Naive thymus-derived CD4-positive, alpha-beta T cell (primary cell): ENCODE data around the gene CTBP2. TPM values are rescaled to one million over a fixed set of nuclear protein-coding genes. Genes with fewer than 3 reads are reported as not detected.
A peak's percentile ranks its signal among the peaks of the same experiment; 100 is the strongest.

ENCODE experiments used
- ATAC-seq: fragments of 150-1000 bp; cut with Tn5 transposase; 2 replicates; pipeline ENCODE4 v1.10.0; 2021; ENCODE audit warnings: mild to moderate bottlenecking, moderate library complexity
- CTCF ChIA-PET: fragments of 350-600 bp; sonication (Branson Sonifier 250); formaldehyde crosslinking; loops from one replicate; lab custom pipeline; 2021; ENCODE audit warnings: antibody characterized with exemption; lab: Charles Lee
- POLR2A ChIA-PET: fragments of 350-600 bp; sonication (Branson Sonifier 250); formaldehyde crosslinking; loops from one replicate; lab custom pipeline; 2021; ENCODE audit warnings: antibody characterized with exemption, inconsistent platforms; lab: Charles Lee
- DNase-seq, 9 donors: peaks; one replicate each; pipeline versions ENCODE4 v3.0.0 to v3.0.0-alpha.2; 2020 to 2022; ENCODE audit warnings: mixed read lengths in 1 of 9
- H3K27ac ChIP-seq: one replicate; pipeline ENCODE4 v1.7.0; 2013; ENCODE audit warnings: mild to moderate bottlenecking, low read depth, low read length, moderate library complexity
- H3K27me3 ChIP-seq, 2 donors: one replicate each; pipeline ENCODE4 v1.7.0; 2013; ENCODE audit warnings: low read length in 2 of 2, mild to moderate bottlenecking in 2 of 2, moderate library complexity in 2 of 2; ENCODE audit not compliant: control insufficient read depth in 2 of 2, insufficient read depth in 2 of 2
- H3K36me3 ChIP-seq, 3 experiments: 1 replicate in 2 of 3; 2 replicates in 1 of 3; pipeline ENCODE4 v1.7.0; 2013; ENCODE audit warnings: low read length in 3 of 3, mild to moderate bottlenecking in 3 of 3, moderate library complexity in 1 of 3; ENCODE audit not compliant: insufficient read depth in 3 of 3, control insufficient read depth in 2 of 3
- H3K4me1 ChIP-seq, 2 donors: one replicate each; pipeline ENCODE4 v1.7.0; 2013; ENCODE audit warnings: low read length in 2 of 2, mild to moderate bottlenecking in 2 of 2, moderate library complexity in 1 of 2; ENCODE audit not compliant: control insufficient read depth in 2 of 2, insufficient read depth in 2 of 2
- H3K4me3 ChIP-seq: 2 replicates; pipeline ENCODE4 v1.7.0; 2013; ENCODE audit warnings: mild to moderate bottlenecking, low read length
- H3K9me3 ChIP-seq, 3 experiments: 1 replicate in 2 of 3; 2 replicates in 1 of 3; pipeline ENCODE4 v1.7.0; 2013; ENCODE audit warnings: low read length in 3 of 3; ENCODE audit not compliant: control insufficient read depth in 2 of 3
- H3K27ac Mint-ChIP-seq, 9 donors: one replicate each; pipeline ENCODE4 v1.8.0; 2020 to 2022; ENCODE audit warnings: mixed read lengths in 9 of 9, mild to moderate bottlenecking in 8 of 9, moderate library complexity in 5 of 9, inconsistent platforms in 2 of 9
- H3K27me3 Mint-ChIP-seq, 5 donors: one replicate each; pipeline ENCODE4 v1.8.0; 2021 to 2022; ENCODE audit warnings: mixed read lengths in 5 of 5, mild to moderate bottlenecking in 1 of 5
- H3K36me3 Mint-ChIP-seq, 5 donors: one replicate each; pipeline ENCODE4 v1.8.0; 2020 to 2022; ENCODE audit warnings: mixed read lengths in 5 of 5, mild to moderate bottlenecking in 3 of 5, inconsistent platforms in 1 of 5
- H3K4me1 Mint-ChIP-seq, 7 donors: one replicate each; pipeline ENCODE4 v1.8.0; 2020 to 2022; ENCODE audit warnings: mixed read lengths in 7 of 7, mild to moderate bottlenecking in 3 of 7, inconsistent platforms in 1 of 7
- H3K4me3 Mint-ChIP-seq, 10 donors: one replicate each; pipeline ENCODE4 v1.8.0; 2020 to 2022; ENCODE audit warnings: mild to moderate bottlenecking in 10 of 10, mixed read lengths in 10 of 10, moderate library complexity in 6 of 10, inconsistent platforms in 2 of 10
- H3K9me3 Mint-ChIP-seq, 11 donors: one replicate each; pipeline ENCODE4 v1.8.0; 2020 to 2022; ENCODE audit warnings: mixed read lengths in 11 of 11, mild to moderate bottlenecking in 4 of 11, inconsistent platforms in 1 of 11, moderate library complexity in 1 of 11
- intact Hi-C, 2 donors: fragments of 100-400 bp; cut with micrococcal nuclease; formaldehyde crosslinking; loops; one replicate each; pipeline ENCODE4 v1.15.1; 2023
- polyA plus RNA-seq, 2 donors: library from polyadenylated mRNA; unstranded; fragments of 300-500 nt; fragmentation: Illumina TruSeq; gene quantifications; one replicate each; pipeline ENCODE4 v1.2.3, GENCODE V29; 2021
- total RNA-seq, 6 experiments: library from RNA in 5 of 6; stranded (reverse) in 5 of 6; gene quantifications; 1 replicate in 5 of 6; 2 replicates in 1 of 6; pipeline ENCODE4 v1.2.3 and lab custom pipeline; 2021 to 2026

Gene CTBP2
- total and polyA plus RNA-seq, 7 experiments from 2014 or later: 0.05 to 39.5 (median 1.7) TPM; not detected in 1

- no peaks in the 10 kb centered on the region for H3K9me3 ChIP-seq
- Mint-ChIP-seq H3K27me3 (peaks cover 24 to 71% (median 31%) of the 10 kb centered on the region in 5 donors), H3K36me3 (no peaks in the 10 kb centered on the region), H3K27ac (no peak overlapping the region), H3K9me3 (peaks cover 0 to 4% (median 0%) of the 10 kb centered on the region in 11 donors), H3K4me1 (peaks cover 0 to 13% (median 0%) of the 10 kb centered on the region in 7 donors), H3K4me3 (no peak overlapping the region)
- no peak overlapping the region for H3K4me3 ChIP-seq
- ATAC-seq: no peak
- H3K36me3 ChIP-seq: no peaks in the 10 kb centered on the region
- H3K4me1 ChIP-seq: no peaks in the 10 kb centered on the region
- no peak for DNase-seq
- intact Hi-C loops: no loop called here
- ChIA-PET CTCF (no interaction called here), POLR2A (no interaction called here)
- H3K27ac ChIP-seq: no peak overlapping the region
- H3K27me3 ChIP-seq: no peaks in the 10 kb centered on the region
These were observed 14.7 kb downstream of the CTBP2 start for GRCh38 chr10:125145636-125146035.

GRCh38 chr10:125144693-125145623, 15.4 kb downstream of the CTBP2 start:
- peak; percentile 42 for ATAC-seq
- H3K27me3 ChIP-seq: no peaks in the 10 kb centered on the region
- H3K4me3 ChIP-seq: no peak overlapping the region
- CTCF ChIA-PET: no interaction called here
- no peaks in the 10 kb centered on the region for H3K36me3 ChIP-seq
- H3K4me1 ChIP-seq: no peaks in the 10 kb centered on the region
- Mint-ChIP-seq H3K4me3 (no peak overlapping the region), H3K27ac (no peak overlapping the region), H3K27me3 (peaks cover 20 to 66% (median 27%) of the 10 kb centered on the region in 5 donors), H3K36me3 (no peaks in the 10 kb centered on the region), H3K4me1 (peaks cover 0 to 10% (median 0%) of the 10 kb centered on the region in 7 donors), H3K9me3 (peaks cover 0 to under 1% (median 0%) of the 10 kb centered on the region in 11 donors)
- no peaks in the 10 kb centered on the region for H3K9me3 ChIP-seq
- intact Hi-C loops: no loop called here
- DNase-seq: no peak
- H3K27ac ChIP-seq: no peak overlapping the region
- POLR2A ChIA-PET: no interaction called here

- no peak overlapping the region for H3K27ac Mint-ChIP-seq
- H3K27me3 Mint-ChIP-seq: peaks cover 19 to 58% (median 24%) of the 10 kb centered on the region in 5 donors
- POLR2A ChIA-PET: no interaction called here
- Histone ChIP-seq H3K4me1 (no peaks in the 10 kb centered on the region), H3K36me3 (no peaks in the 10 kb centered on the region), H3K27ac (no peak overlapping the region), H3K4me3 (no peak overlapping the region), H3K27me3 (no peaks in the 10 kb centered on the region), H3K9me3 (no peaks in the 10 kb centered on the region)
- peaks cover 0 to 10% (median 0%) of the 10 kb centered on the region in 7 donors for H3K4me1 Mint-ChIP-seq
- H3K4me3 Mint-ChIP-seq: no peak overlapping the region
- CTCF ChIA-PET: no interaction called here
- DNase-seq: no peak
- H3K36me3 Mint-ChIP-seq: no peaks in the 10 kb centered on the region
- intact Hi-C loops: no loop called here
- ATAC-seq: no peak
- H3K9me3 Mint-ChIP-seq: no peaks in the 10 kb centered on the region
These were observed 16.2 kb downstream of the CTBP2 start for GRCh38 chr10:125144206-125144605.

GRCh38 chr10:125142946-125143345, 17.4 kb downstream of the CTBP2 start:
- H3K36me3 ChIP-seq: no peaks in the 10 kb centered on the region
- Mint-ChIP-seq H3K36me3 (no peaks in the 10 kb centered on the region), H3K4me1 (peaks cover 0 to 6% (median 0%) of the 10 kb centered on the region in 7 donors), H3K27me3 (peaks cover 12 to 50% (median 15%) of the 10 kb centered on the region in 5 donors), H3K4me3 (no peak overlapping the region), H3K9me3 (no peaks in the 10 kb centered on the region), H3K27ac (no peak overlapping the region)
- H3K9me3 ChIP-seq: no peaks in the 10 kb centered on the region
- H3K27me3 ChIP-seq: no peaks in the 10 kb centered on the region
- no peaks in the 10 kb centered on the region for H3K4me1 ChIP-seq
- H3K4me3 ChIP-seq: no peak overlapping the region
- intact Hi-C loops: no loop called here
- POLR2A ChIA-PET: no interaction called here
- DNase-seq: no peak
- no peak for ATAC-seq
- CTCF ChIA-PET: no interaction called here
- no peak overlapping the region for H3K27ac ChIP-seq

GRCh38 chr10:125141860-125142484, 18.4 kb downstream of the CTBP2 start:
- Mint-ChIP-seq H3K36me3 (no peaks in the 10 kb centered on the region), H3K27me3 (peaks cover 5 to 46% (median 7%) of the 10 kb centered on the region in 5 donors), H3K9me3 (no peaks in the 10 kb centered on the region), H3K27ac (no peak overlapping the region), H3K4me3 (no peak overlapping the region), H3K4me1 (peaks cover 0 to 2% (median 0%) of the 10 kb centered on the region in 7 donors)
- Histone ChIP-seq H3K36me3 (no peaks in the 10 kb centered on the region), H3K4me1 (no peaks in the 10 kb centered on the region), H3K27me3 (no peaks in the 10 kb centered on the region), H3K4me3 (no peak overlapping the region), H3K27ac (no peak overlapping the region), H3K9me3 (no peaks in the 10 kb centered on the region)
- ATAC-seq (no peak), DNase-seq (no peak)
- CTCF ChIA-PET: no interaction called here
- POLR2A ChIA-PET: no interaction called here
- intact Hi-C loops: no loop called here

- Mint-ChIP-seq H3K27me3 (peaks cover 0 to 43% (median 7%) of the 10 kb centered on the region in 5 donors), H3K9me3 (no peaks in the 10 kb centered on the region), H3K36me3 (no peaks in the 10 kb centered on the region), H3K4me3 (no peak overlapping the region), H3K4me1 (peaks cover 0 to 2% (median 0%) of the 10 kb centered on the region in 7 donors), H3K27ac (no peak overlapping the region)
- CTCF ChIA-PET: no interaction called here
- Histone ChIP-seq H3K27me3 (no peaks in the 10 kb centered on the region), H3K9me3 (no peaks in the 10 kb centered on the region), H3K27ac (no peak overlapping the region), H3K4me1 (no peaks in the 10 kb centered on the region), H3K4me3 (no peak overlapping the region), H3K36me3 (no peaks in the 10 kb centered on the region)
- POLR2A ChIA-PET: no interaction called here
- no peak for ATAC-seq
- DNase-seq: no peak
- intact Hi-C loops: no loop called here
These were observed 19.1 kb downstream of the CTBP2 start for GRCh38 chr10:125141150-125141859.
